Lower leg skin (tissue), 3 donors: Measurements from ENCODE around the gene PAQR4.

Experiments used
- POLR2A ChIP-seq, 2 donors: fragments of 450-650 bp; IDR thresholded peaks; one replicate each; pipeline ENCODE4 v1.6.1; 2016 to 2017; ENCODE audit warnings: antibody characterized with exemption in 2 of 2, mild to moderate bottlenecking in 1 of 2, moderate library complexity in 1 of 2
- TF ChIP-seq, protein P1 (sequence below), 3 donors: fragments of 450-650 bp; IDR thresholded peaks; one replicate each; pipeline ENCODE4 v1.5.1; 2016; ENCODE audit warnings: antibody characterized with exemption in 3 of 3, mild to moderate bottlenecking in 3 of 3, moderate library complexity in 2 of 3

DNA sequence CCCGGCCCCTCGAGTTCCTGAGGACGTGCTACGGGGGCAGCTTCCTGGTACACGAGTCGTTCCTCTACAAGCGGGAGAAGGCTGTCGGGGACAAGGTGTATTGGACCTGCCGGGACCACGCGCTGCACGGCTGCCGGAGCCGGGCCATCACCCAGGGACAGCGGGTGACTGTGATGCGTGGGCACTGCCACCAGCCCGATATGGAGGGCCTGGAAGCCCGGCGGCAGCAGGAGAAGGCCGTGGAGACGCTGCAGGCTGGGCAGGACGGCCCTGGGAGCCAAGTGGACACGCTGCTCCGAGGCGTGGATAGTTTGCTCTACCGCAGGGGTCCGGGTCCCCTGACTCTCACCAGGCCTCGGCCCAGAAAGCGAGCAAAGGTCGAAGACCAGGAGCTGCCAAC lies 36.0 kb upstream of the PAQR4 start:
- TF ChIP-seq, protein P1, sequence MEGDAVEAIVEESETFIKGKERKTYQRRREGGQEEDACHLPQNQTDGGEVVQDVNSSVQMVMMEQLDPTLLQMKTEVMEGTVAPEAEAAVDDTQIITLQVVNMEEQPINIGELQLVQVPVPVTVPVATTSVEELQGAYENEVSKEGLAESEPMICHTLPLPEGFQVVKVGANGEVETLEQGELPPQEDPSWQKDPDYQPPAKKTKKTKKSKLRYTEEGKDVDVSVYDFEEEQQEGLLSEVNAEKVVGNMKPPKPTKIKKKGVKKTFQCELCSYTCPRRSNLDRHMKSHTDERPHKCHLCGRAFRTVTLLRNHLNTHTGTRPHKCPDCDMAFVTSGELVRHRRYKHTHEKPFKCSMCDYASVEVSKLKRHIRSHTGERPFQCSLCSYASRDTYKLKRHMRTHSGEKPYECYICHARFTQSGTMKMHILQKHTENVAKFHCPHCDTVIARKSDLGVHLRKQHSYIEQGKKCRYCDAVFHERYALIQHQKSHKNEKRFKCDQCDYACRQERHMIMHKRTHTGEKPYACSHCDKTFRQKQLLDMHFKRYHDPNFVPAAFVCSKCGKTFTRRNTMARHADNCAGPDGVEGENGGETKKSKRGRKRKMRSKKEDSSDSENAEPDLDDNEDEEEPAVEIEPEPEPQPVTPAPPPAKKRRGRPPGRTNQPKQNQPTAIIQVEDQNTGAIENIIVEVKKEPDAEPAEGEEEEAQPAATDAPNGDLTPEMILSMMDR (IDR thresholded peaks at IDR 0.05) = no peak
- TF ChIP-seq POLR2A (IDR thresholded peaks at IDR 0.05) = no peak
